ENCODE results near the gene TM9SF3. TPM values are rescaled to one million over a fixed set of nuclear protein-coding genes. Genes with fewer than 3 reads are reported as not detected.
A peak's percentile ranks its signal among the peaks of the same experiment; 100 is the strongest.

The TM9SF3 gene
- total and polyA plus RNA-seq, 2 experiments from 2014 or later, result 37.3 to 72.5 TPM

GRCh38 chr10:96513305-96513697 is 73.5 kb downstream of the TM9SF3 start:
- DNase-seq (ENCODE audit: low spot score) (peak; percentile 64), ATAC-seq (peak; percentile 23)
- H3K36me3 Mint-ChIP-seq (ENCODE audit: low read depth), result no peaks in the 10 kb centered on the region; the same call in 2 of the 3 replicates
- H3F3A ChIP-seq (replicated peaks; ENCODE audit: low read depth), result no peaks in the 10 kb centered on the region
- peaks cover 55% of the 10 kb centered on the region for H3K27me3 ChIP-seq (ENCODE audit: insufficient read depth)
- no peaks in the 10 kb centered on the region for H3K36me3 ChIP-seq (ENCODE audit: insufficient read depth)
- peak overlapping the region; percentile 84 for H2AFZ ChIP-seq
- peak overlapping the region; percentile 84 for H3K4me3 Mint-ChIP-seq
- H3K27ac ChIP-seq (ENCODE audit: low read depth), result no peak overlapping the region
- peak overlapping the region; percentile 77 for H3K4me3 ChIP-seq
- H3K4me1 Mint-ChIP-seq, result peaks cover 41% of the 10 kb centered on the region
- H3K4me1 ChIP-seq (ENCODE audit: insufficient read depth), result peaks cover 29% of the 10 kb centered on the region
- peak overlapping the region; percentile 94 for H3K4me2 ChIP-seq
- H4K20me1 ChIP-seq (replicated peaks; ENCODE audit: insufficient read depth), result peaks cover 12% of the 10 kb centered on the region
- no peaks in the 10 kb centered on the region; the same call in 2 of the 3 replicates for H3K9me3 Mint-ChIP-seq
- TF ChIP-seq STAT1 (IDR thresholded peaks at IDR 0.05; ENCODE audit: unreplicated experiment) (no peak), CREB1 (CRISPR knock-in tag; IDR thresholded peaks at IDR 0.05; ENCODE audit: low read depth) (no peak), ZNF331 (CRISPR knock-in tag; IDR thresholded peaks at IDR 0.05; ENCODE audit: low read depth) (no peak), ETS1 (IDR thresholded peaks at IDR 0.05) (no peak), REST (IDR thresholded peaks at IDR 0.05; ENCODE audit: unreplicated experiment) (no peak), ZNF462 (CRISPR knock-in tag; IDR thresholded peaks at IDR 0.05) (no peak), EZH2 (IDR thresholded peaks at IDR 0.05; ENCODE audit: low read depth, unreplicated experiment) (no peak)
- H3K27ac Mint-ChIP-seq, result no peak overlapping the region
- H3K79me2 ChIP-seq (replicated peaks; ENCODE audit: insufficient read depth), result no peaks in the 10 kb centered on the region
- H3K9me2 ChIP-seq (ENCODE audit: insufficient read depth), result no peaks in the 10 kb centered on the region
- H3K27me3 Mint-ChIP-seq (ENCODE audit: insufficient read depth, low read depth, poor library complexity), result peaks cover 39% of the 10 kb centered on the region

Measured in GM23338 (cell line).